ENCODE results near the gene SMYD3. TPM values are rescaled to one million over a fixed set of nuclear protein-coding genes. Genes with fewer than 3 reads are reported as not detected.

The SMYD3 gene
- total and polyA plus RNA-seq, 9 of the 15 experiments (the other 6 are each of a cell fraction or from before 2014, with no cell fraction given), result 128 to 440 (median 197) TPM

- TF ChIP-seq PCBP1 (IDR thresholded peaks at IDR 0.05; ENCODE audit: low read depth, low read length, poor library complexity, severe bottlenecking), result peak; percentile 28
- TF ChIP-seq ELF1 (tag; IDR thresholded peaks at IDR 0.05), result no peak
- peak; percentile 60 for TF ChIP-seq FIP1L1 (IDR thresholded peaks at IDR 0.05; ENCODE audit: low read depth, low read length, poor library complexity, severe bottlenecking)
- no peak for TF ChIP-seq LCOR (CRISPR knock-in tag; IDR thresholded peaks at IDR 0.05)
- no peak for TF ChIP-seq ZBTB49 (CRISPR knock-in tag; IDR thresholded peaks at IDR 0.05; ENCODE audit: borderline replicate concordance)
- TF ChIP-seq KAT2B (IDR thresholded peaks at IDR 0.05; ENCODE audit: low read depth, low read length), result no peak
- TF ChIP-seq ASH1L (IDR thresholded peaks at IDR 0.05; ENCODE audit: borderline replicate concordance, low read depth, partially characterized antibody), result no peak
- no peak for TF ChIP-seq JUNB (CRISPR knock-in tag; conservative IDR thresholded peaks at IDR 0.05)
- TF ChIP-seq KLF6 (CRISPR knock-in tag; IDR thresholded peaks at IDR 0.05; ENCODE audit: borderline replicate concordance), result no peak
- peak; percentile 83; the same call in 1 of the 2 replicates for TF ChIP-seq PHF8 (IDR thresholded peaks at IDR 0.05; ENCODE audit: borderline replicate concordance, low read length)
- 0 out of 4 replicates have a peak, but pooled peaks of 1 of the 2 experiments have one; percentile 22 for TF ChIP-seq TBL1XR1 (IDR thresholded peaks at IDR 0.05; ENCODE audit: low read length in 2 of 2)
- TF ChIP-seq THAP7 (CRISPR knock-in tag; IDR thresholded peaks at IDR 0.05), result no peak
- TF ChIP-seq U2AF1 (optimal IDR thresholded peaks at IDR 0.05; ENCODE audit: low read depth, low read length), result no peak
- 0 out of 2 replicates have a peak, but pooled peaks have one; percentile 23 for TF ChIP-seq DIDO1 (tag; IDR thresholded peaks at IDR 0.05; ENCODE audit: low read depth)
- peak; percentile 94 for TF ChIP-seq CTBP1 (IDR thresholded peaks at IDR 0.05; ENCODE audit: borderline replicate concordance)
- no peak for TF ChIP-seq POLR2AphosphoS5 (IDR thresholded peaks at IDR 0.05; ENCODE audit: control insufficient read depth, insufficient read depth, low read depth, low read length)
- TF ChIP-seq CBX3 (IDR thresholded peaks at IDR 0.05; ENCODE audit: borderline replicate concordance in 1 of 2, low read length in 2 of 2), result 0 out of 3 replicates have a peak, but pooled peaks of 1 of the 2 experiments have one; percentile 9
- no peak for TF ChIP-seq NEUROD1 (IDR thresholded peaks at IDR 0.05; ENCODE audit: borderline replicate concordance, low read depth, low read length, partially characterized antibody)
- 0 out of 2 replicates have a peak, but pooled peaks have one; percentile 16 for TF ChIP-seq NR1H2 (CRISPR knock-in tag; IDR thresholded peaks at IDR 0.05)
- TF ChIP-seq SMAD4 (CRISPR knock-in tag; conservative IDR thresholded peaks at IDR 0.05), result no peak
- peak; percentile 79 for TF ChIP-seq HMGN3 (IDR thresholded peaks at IDR 0.05; ENCODE audit: borderline replicate concordance, extremely low read depth, insufficient read length, low read depth, low read length)
- TF ChIP-seq ZKSCAN8 (CRISPR knock-in tag; IDR thresholded peaks at IDR 0.05), result no peak
- peak; percentile 91 for TF ChIP-seq NFIC (IDR thresholded peaks at IDR 0.05)
- 0 out of 2 replicates have a peak, but pooled peaks have one; percentile 16 for TF ChIP-seq ZNF436 (CRISPR knock-in tag; IDR thresholded peaks at IDR 0.05)
- TF ChIP-seq HCFC1 (IDR thresholded peaks at IDR 0.05; ENCODE audit: low read depth, low read length), result no peak; the same call in 1 of the 2 replicates
Measured at GRCh38 chr1:246506674-246507481, at the start of gene SMYD3 (continued).

Measured in K562 (cell line).